Sigmoid colon (tissue), 7 donors: ENCODE measurements around the gene GPC5. TPM values are rescaled to one million over a fixed set of nuclear protein-coding genes. Genes with fewer than 3 reads are reported as not detected.

Source experiments
- DNase-seq: peaks from one replicate; pipeline ENCODE4 v3.0.0-alpha.2; 2019
- H3K27ac ChIP-seq, 4 donors: fragments of 200-600 bp; sonication (generic); one replicate each; pipeline ENCODE4 v1.5.1; 2016 to 2019; ENCODE audit warnings: mild to moderate bottlenecking in 1 of 4
- H3K27me3 ChIP-seq, 3 donors: fragments of 200-600 bp; sonication (generic); one replicate each; pipeline ENCODE4 v1.5.1; 2019; ENCODE audit warnings: mild to moderate bottlenecking in 1 of 3
- H3K36me3 ChIP-seq, 4 donors: fragments of 200-600 bp; sonication (generic); one replicate each; pipeline ENCODE4 v1.5.1; 2016 to 2019
- H3K4me1 ChIP-seq, 4 donors: fragments of 200-600 bp; sonication (generic); one replicate each; pipeline ENCODE4 v1.5.1; 2017 to 2019
- H3K4me3 ChIP-seq, 4 donors: fragments of 200-600 bp; sonication (generic); one replicate each; pipeline ENCODE4 v1.5.1; 2017 to 2019; ENCODE audit warnings: mild to moderate bottlenecking in 2 of 4, moderate library complexity in 1 of 4
- H3K9me3 ChIP-seq, 4 donors: fragments of 200-600 bp in 3 of 4; sonication (generic) in 3 of 4; one replicate each; pipeline versions ENCODE4 v1.5.1 to v1.6.1; 2013 to 2019
- EP300 ChIP-seq, 4 donors: sonication (generic); formaldehyde crosslinking; IDR thresholded peaks; one replicate each; pipeline ENCODE4 v1.6.1; 2017; ENCODE audit warnings: antibody characterized with exemption in 4 of 4
- POLR2A ChIP-seq, 2 donors: fragments of 450-650 bp; IDR thresholded peaks; one replicate each; pipeline ENCODE4 v1.6.1; 2016; ENCODE audit warnings: antibody characterized with exemption in 2 of 2, mild to moderate bottlenecking in 2 of 2, moderate library complexity in 2 of 2
- POLR2AphosphoS5 ChIP-seq, 4 donors: sonication (generic); formaldehyde crosslinking; IDR thresholded peaks; one replicate each; pipeline ENCODE4 v1.6.1; 2017; ENCODE audit warnings: antibody characterized with exemption in 4 of 4
- WGBS, 2 donors: extraction: QIAGEN DNeasy Blood & Tissue Kit; methylation state at CpG; one replicate each; pipeline ENCODE4 v1.1.7; 2013; 5-methylcytosine and 5-hydroxymethylcytosine counted together
- intact Hi-C: fragments of 100-400 bp; cut with DNase I; formaldehyde crosslinking; loops from one replicate; pipeline ENCODE4 v1.15.1; 2023
- polyA plus RNA-seq, 3 donors: library from polyadenylated mRNA; stranded (reverse); fragments of 200-250 nt; gene quantifications; one replicate each; pipeline ENCODE4 v1.2.3, GENCODE V29; 2013
- total RNA-seq, 4 donors: library from RNA; depleted of rRNA; stranded (reverse); fragments of >200 nt; gene quantifications; one replicate each; pipeline ENCODE4 v1.1.0, GENCODE V29; 2016
- TF ChIP-seq, protein P1 (sequence below), 4 experiments: fragments of 450-650 bp in 3 of 4; fragments of 200-600 bp in 1 of 4; IDR thresholded peaks; one replicate each; pipeline ENCODE4 v1.5.1; 2016 to 2019; ENCODE audit warnings: antibody characterized with exemption in 4 of 4, mild to moderate bottlenecking in 3 of 4, moderate library complexity in 2 of 4
- donor health status: healthy with polysubstance abuse.
- donor health status: Bipolar disorder and iron deficiency.
- donor health status: healthy.

Gene GPC5
- total and polyA plus RNA-seq, 7 donors, result 0.39 to 3.9 (median 2.9) TPM; not detected in 2

DNA sequence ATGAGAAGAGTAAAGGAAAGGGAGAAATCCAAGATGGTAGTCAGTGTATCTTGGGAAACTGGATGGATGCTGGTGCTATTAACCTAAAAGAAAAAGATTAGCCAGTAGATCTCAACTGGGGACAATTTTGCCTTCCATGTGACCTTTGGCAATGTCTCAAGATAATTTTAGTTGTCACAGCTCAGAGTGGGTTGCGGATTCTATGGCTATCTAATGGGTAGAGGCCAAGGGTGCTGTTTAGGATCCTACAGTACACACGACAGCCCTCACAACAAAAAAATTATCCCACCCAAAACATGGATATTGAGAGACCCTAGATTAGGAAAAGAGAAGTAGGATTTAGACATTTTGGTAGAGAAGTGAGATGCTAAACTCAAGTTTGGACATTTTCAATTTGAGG, 258.9 kb downstream of the GPC5 start:
- H3K9me3 ChIP-seq, result no peaks in the 10 kb centered on the region
- intact Hi-C loops, result no loop called here
- WGBS, 2 donors, result 80 to 84% methylated on average over 2 of the region's 2 CpGs

DNA sequence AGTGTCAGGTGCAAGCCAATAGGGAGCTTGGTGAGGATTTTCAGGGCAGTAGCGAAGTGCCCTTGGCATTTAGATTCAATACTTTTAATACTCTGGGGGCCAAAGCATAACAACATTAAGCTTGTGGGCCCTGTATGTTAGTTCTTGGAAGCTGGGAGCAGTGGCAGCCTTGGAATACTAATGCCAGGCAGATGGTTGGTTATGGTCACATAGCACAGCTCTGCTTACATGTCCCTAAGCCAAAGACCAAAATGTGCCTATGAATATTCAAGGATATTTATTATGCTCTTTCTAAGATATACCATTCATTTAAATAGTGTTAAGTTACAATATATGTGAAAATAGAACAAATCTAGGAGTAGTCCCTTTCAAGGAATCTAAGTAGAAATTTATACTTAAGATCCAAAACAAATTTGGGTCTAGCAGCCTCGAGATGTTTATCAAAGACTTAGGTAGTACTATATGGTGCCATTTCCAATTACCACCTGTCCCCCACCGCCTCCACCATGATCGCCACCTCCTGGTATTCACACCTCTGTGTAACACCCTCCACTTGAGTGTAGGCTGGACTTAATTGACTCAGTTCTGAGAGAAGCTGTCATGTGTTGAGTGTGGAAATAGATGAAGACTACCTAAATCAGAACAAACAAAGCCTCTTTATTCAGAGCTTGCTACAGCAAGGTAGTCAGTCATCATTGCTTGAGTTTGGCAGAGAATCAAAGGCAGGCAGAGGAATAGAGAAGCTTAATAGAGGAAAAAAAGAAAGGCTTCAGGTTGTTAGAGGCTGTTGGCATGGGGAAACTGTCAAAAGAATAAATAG, 261.0 kb downstream of the GPC5 start:
- 74 to 79% methylated on average over 4 of the region's 4 CpGs for WGBS, 2 donors
- Histone ChIP-seq H3K27ac (no peak overlapping the region), H3K36me3 (no peaks in the 10 kb centered on the region), H3K4me3 (no peak overlapping the region), H3K27me3 (no peaks in the 10 kb centered on the region), H3K9me3 (no peaks in the 10 kb centered on the region), H3K4me1 (no peaks in the 10 kb centered on the region)
- intact Hi-C loops, result no loop called here
- TF ChIP-seq, protein P1, sequence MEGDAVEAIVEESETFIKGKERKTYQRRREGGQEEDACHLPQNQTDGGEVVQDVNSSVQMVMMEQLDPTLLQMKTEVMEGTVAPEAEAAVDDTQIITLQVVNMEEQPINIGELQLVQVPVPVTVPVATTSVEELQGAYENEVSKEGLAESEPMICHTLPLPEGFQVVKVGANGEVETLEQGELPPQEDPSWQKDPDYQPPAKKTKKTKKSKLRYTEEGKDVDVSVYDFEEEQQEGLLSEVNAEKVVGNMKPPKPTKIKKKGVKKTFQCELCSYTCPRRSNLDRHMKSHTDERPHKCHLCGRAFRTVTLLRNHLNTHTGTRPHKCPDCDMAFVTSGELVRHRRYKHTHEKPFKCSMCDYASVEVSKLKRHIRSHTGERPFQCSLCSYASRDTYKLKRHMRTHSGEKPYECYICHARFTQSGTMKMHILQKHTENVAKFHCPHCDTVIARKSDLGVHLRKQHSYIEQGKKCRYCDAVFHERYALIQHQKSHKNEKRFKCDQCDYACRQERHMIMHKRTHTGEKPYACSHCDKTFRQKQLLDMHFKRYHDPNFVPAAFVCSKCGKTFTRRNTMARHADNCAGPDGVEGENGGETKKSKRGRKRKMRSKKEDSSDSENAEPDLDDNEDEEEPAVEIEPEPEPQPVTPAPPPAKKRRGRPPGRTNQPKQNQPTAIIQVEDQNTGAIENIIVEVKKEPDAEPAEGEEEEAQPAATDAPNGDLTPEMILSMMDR (IDR thresholded peaks at IDR 0.05), result no peak
- no peak for TF ChIP-seq EP300 (IDR thresholded peaks at IDR 0.05)
- no peak for TF ChIP-seq POLR2AphosphoS5 (IDR thresholded peaks at IDR 0.05)
- TF ChIP-seq POLR2A (IDR thresholded peaks at IDR 0.05), result no peak
- DNase-seq, result no peak

More for the DNA sequence above, 258.9 kb downstream of the GPC5 start:
- Histone ChIP-seq H3K27ac (no peak overlapping the region), H3K36me3 (no peaks in the 10 kb centered on the region), H3K4me1 (no peaks in the 10 kb centered on the region), H3K4me3 (no peak overlapping the region), H3K27me3 (no peaks in the 10 kb centered on the region)
- no peak for TF ChIP-seq EP300 (IDR thresholded peaks at IDR 0.05)
- TF ChIP-seq POLR2A (IDR thresholded peaks at IDR 0.05), result no peak
- TF ChIP-seq, protein P1 (IDR thresholded peaks at IDR 0.05), result no peak
- DNase-seq, result no peak

DNA sequence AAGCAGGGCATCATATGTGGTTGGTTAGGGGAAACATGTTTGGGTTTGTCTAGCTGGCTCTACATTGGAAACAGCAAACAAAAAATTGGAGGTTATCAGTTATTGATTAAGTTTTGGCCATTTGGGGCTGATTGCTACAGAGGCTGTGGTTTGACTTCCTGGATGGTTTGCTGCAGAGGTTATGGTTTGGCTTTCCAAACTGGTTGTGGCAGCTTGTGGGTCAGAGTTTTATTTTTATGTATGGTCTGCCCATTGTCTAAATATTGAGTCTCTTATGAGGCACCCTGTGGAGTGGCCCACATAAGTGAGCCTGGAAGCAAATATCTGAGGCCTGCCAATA, 261.6 kb downstream of the GPC5 start:
- intact Hi-C loops, result no loop called here
- no peaks in the 10 kb centered on the region for H3K9me3 ChIP-seq
- no peaks in the 10 kb centered on the region for H3K27me3 ChIP-seq
- no peak overlapping the region for H3K4me3 ChIP-seq
- H3K36me3 ChIP-seq, result no peaks in the 10 kb centered on the region
- TF ChIP-seq, protein P1 (IDR thresholded peaks at IDR 0.05), result no peak
- TF ChIP-seq POLR2A (IDR thresholded peaks at IDR 0.05), result no peak
- no peak for TF ChIP-seq EP300 (IDR thresholded peaks at IDR 0.05)
- TF ChIP-seq POLR2AphosphoS5 (IDR thresholded peaks at IDR 0.05), result no peak
- no peaks in the 10 kb centered on the region for H3K4me1 ChIP-seq
- H3K27ac ChIP-seq, result no peak overlapping the region
- DNase-seq, result no peak

DNA sequence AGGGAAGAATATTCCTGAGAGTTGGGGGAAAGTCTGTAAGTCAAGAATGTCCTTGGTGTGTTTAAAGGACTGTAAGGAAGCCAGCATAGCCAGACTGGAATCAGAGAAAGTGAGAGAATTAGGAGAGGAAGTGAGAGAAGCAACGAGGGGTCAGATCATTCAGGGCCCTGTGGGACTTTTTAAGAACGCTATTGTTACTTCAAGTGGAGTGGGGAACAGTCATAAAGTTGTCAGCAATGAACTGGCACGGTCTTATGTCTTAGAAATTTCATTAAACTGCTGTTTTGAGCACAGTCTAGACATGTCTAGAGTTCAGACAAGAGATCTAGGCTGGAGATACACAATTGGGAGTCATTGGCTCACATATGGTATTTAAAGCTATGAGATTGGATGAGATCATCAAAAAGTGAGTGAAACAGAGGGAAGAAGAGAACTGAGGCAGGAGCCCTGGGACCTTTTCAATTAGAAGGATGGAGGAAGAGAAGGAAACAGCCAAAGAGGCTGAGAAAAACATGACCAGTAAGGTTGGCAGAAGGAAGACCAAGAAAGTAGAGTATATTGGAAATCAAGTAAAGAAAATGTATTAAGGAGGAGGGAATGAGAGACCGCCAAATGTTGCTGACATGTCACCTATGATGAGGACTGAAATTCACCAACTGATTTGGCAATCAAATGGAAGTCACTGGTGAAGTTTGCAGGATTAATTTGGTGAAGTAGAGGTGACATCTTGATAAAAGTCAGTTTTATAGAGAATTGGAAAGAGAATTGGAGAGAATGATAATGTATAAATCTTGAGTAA, 263.5 kb downstream of the GPC5 start:
- H3K36me3 ChIP-seq, result no peaks in the 10 kb centered on the region
- no peak for DNase-seq
- intact Hi-C loops, result no loop called here
- TF ChIP-seq EP300 (IDR thresholded peaks at IDR 0.05) (no peak), POLR2A (IDR thresholded peaks at IDR 0.05) (no peak)
- H3K4me1 ChIP-seq, result no peaks in the 10 kb centered on the region
- no peak overlapping the region for H3K27ac ChIP-seq
- H3K4me3 ChIP-seq, result no peak overlapping the region
- H3K9me3 ChIP-seq, result no peaks in the 10 kb centered on the region
- no peaks in the 10 kb centered on the region for H3K27me3 ChIP-seq
- 65 to 70% methylated on average over 4 of the region's 4 CpGs for WGBS, 2 donors

DNA sequence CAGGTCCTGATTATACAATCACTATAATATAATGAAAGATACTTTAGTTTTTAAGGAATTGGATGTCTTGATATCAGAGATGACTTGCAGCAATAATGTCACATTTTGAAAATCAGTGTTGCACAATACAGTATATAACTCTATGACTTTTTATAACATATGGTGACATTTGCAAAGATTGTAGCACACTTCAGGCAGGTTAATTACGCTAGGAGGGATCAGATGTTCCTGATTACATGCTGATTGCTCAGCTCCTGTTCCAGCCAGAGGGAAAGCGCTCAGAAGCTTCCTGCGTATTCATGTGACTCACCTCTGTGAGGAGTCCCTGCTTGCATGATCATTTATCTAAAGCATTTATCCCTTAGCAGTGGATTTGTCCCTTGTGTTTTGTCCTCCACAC, 265.6 kb downstream of the GPC5 start:
- Histone ChIP-seq H3K36me3 (no peaks in the 10 kb centered on the region), H3K9me3 (no peaks in the 10 kb centered on the region), H3K27ac (no peak overlapping the region), H3K4me1 (no peaks in the 10 kb centered on the region), H3K4me3 (no peak overlapping the region), H3K27me3 (no peaks in the 10 kb centered on the region)
- intact Hi-C loops, result no loop called here
- DNase-seq, result no peak
- WGBS, 2 donors, result 38 to 77% methylated on average over 3 of the region's 3 CpGs
- TF ChIP-seq POLR2A (IDR thresholded peaks at IDR 0.05) (no peak), EP300 (IDR thresholded peaks at IDR 0.05) (no peak), POLR2AphosphoS5 (IDR thresholded peaks at IDR 0.05) (no peak)
- TF ChIP-seq, protein P1 (IDR thresholded peaks at IDR 0.05), result no peak
